DOHH2 (cell line): ENCODE results near the gene MAL.

Experiments
- H3F3A ChIP-seq: fragments of 200-600 bp; sonication (generic), shearing (Covaris generic); 2 replicates; pipeline ENCODE4 v1.6.0; 2016; ENCODE audit warnings: antibody characterized with exemption, mild to moderate bottlenecking; ENCODE audit not compliant: control insufficient read depth, insufficient read depth
- H3K27ac ChIP-seq: fragments of 200-600 bp; sonication (generic); 2 replicates; pipeline ENCODE4 v1.5.1; 2014; ENCODE audit warnings: low read depth, mild to moderate bottlenecking, low read length, moderate library complexity
- H3K27me3 ChIP-seq: fragments of 200-600 bp; sonication (generic); 2 replicates; pipeline ENCODE4 v1.6.1; 2014; ENCODE audit warnings: mild to moderate bottlenecking, low read length, mixed read lengths; ENCODE audit not compliant: control insufficient read depth
- H3K36me3 ChIP-seq: fragments of 200-600 bp; sonication (generic); 2 replicates; pipeline ENCODE4 v1.6.1; 2014; ENCODE audit warnings: mild to moderate bottlenecking, low read length, moderate library complexity, mixed read lengths; ENCODE audit not compliant: control insufficient read depth
- H3K4me1 ChIP-seq: fragments of 200-600 bp; sonication (generic); 2 replicates; pipeline ENCODE4 v1.6.1; 2014; ENCODE audit warnings: mild to moderate bottlenecking, low read length, mixed read lengths; ENCODE audit not compliant: control insufficient read depth
- H3K4me2 ChIP-seq: fragments of 200-600 bp; sonication (generic); 2 replicates; pipeline ENCODE4 v1.6.0; 2014; ENCODE audit warnings: mild to moderate bottlenecking, low read length, moderate library complexity
- H3K4me3 ChIP-seq: fragments of 200-600 bp; sonication (generic); 2 replicates; pipeline ENCODE4 v1.5.1; 2014; ENCODE audit warnings: mild to moderate bottlenecking, low read length, mixed read lengths
- H3K79me2 ChIP-seq: fragments of 200-600 bp; sonication (generic); 2 replicates; pipeline ENCODE4 v1.6.1; 2014; ENCODE audit warnings: mild to moderate bottlenecking, low read length, mixed read lengths; ENCODE audit not compliant: control insufficient read depth
- H3K9me2 ChIP-seq: fragments of 200-600 bp; sonication (generic); replicated peaks from 2 replicates; pipeline ENCODE4 v1.6.1; 2014; ENCODE audit warnings: mild to moderate bottlenecking, low read length, mixed read lengths; ENCODE audit not compliant: control insufficient read depth
- H3K9me3 ChIP-seq: fragments of 200-600 bp; sonication (generic); 2 replicates; pipeline ENCODE4 v1.6.1; 2014; ENCODE audit warnings: antibody characterized with exemption, low read length, mixed read lengths; ENCODE audit not compliant: control insufficient read depth, insufficient read depth
- H4K20me1 ChIP-seq: fragments of 200-600 bp; sonication (generic); 2 replicates; pipeline ENCODE4 v1.6.0; 2014; ENCODE audit warnings: low read depth, mild to moderate bottlenecking, antibody characterized with exemption, low read length, moderate library complexity; ENCODE audit not compliant: control insufficient read depth, insufficient read depth
- EZH2phosphoT487 ChIP-seq: fragments of 200-600 bp; sonication (generic); IDR thresholded peaks from 2 replicates; pipeline ENCODE4 v1.6.1; 2017; ENCODE audit warnings: borderline replicate concordance, mild to moderate bottlenecking, antibody characterized with exemption, low read length, moderate library complexity, mixed read lengths
- TF ChIP-seq, protein P1 (sequence below): fragments of 200-600 bp; sonication (generic); IDR thresholded peaks from one replicate; pipeline ENCODE4 v1.5.1; 2014; ENCODE audit warnings: antibody characterized with exemption, mild to moderate bottlenecking, low read depth, low read length; ENCODE audit not compliant: poor library complexity, severe bottlenecking

MAL gene

DNA sequence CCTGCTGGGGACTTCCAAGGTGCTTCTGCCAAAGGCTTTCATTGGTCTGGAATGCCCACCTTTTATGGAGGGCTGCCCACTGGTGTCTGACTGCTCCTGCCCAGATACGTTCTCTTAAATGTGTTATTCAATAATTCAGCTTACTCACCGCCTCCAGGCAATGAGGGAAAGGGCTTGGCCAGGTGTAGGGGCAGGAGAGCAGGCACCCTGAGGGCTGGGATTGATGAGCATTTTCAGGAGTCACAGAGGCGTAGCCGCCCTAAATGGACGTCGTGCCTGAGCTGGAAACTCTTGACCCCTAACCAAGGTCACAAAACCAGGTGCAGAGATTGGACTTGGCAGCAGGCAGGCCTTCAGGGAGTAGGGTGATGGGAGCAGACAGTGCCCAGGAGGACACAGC lies 26.8 kb downstream of the MAL start:
- H3K4me1 ChIP-seq: no peaks in the 10 kb centered on the region
- H3K36me3 ChIP-seq: no peaks in the 10 kb centered on the region
- H3K9me2 ChIP-seq: no peaks in the 10 kb centered on the region
- no peak overlapping the region for H3K4me3 ChIP-seq
- H3K27ac ChIP-seq: no peak overlapping the region
- TF ChIP-seq, protein P1, sequence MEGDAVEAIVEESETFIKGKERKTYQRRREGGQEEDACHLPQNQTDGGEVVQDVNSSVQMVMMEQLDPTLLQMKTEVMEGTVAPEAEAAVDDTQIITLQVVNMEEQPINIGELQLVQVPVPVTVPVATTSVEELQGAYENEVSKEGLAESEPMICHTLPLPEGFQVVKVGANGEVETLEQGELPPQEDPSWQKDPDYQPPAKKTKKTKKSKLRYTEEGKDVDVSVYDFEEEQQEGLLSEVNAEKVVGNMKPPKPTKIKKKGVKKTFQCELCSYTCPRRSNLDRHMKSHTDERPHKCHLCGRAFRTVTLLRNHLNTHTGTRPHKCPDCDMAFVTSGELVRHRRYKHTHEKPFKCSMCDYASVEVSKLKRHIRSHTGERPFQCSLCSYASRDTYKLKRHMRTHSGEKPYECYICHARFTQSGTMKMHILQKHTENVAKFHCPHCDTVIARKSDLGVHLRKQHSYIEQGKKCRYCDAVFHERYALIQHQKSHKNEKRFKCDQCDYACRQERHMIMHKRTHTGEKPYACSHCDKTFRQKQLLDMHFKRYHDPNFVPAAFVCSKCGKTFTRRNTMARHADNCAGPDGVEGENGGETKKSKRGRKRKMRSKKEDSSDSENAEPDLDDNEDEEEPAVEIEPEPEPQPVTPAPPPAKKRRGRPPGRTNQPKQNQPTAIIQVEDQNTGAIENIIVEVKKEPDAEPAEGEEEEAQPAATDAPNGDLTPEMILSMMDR: no peak
- H3K79me2 ChIP-seq: no peaks in the 10 kb centered on the region
- H3K4me2 ChIP-seq: no peak overlapping the region
- H4K20me1 ChIP-seq: no peaks in the 10 kb centered on the region
- H3K27me3 ChIP-seq: peaks cover 18% of the 10 kb centered on the region
- H3F3A ChIP-seq: no peaks in the 10 kb centered on the region
- H3K9me3 ChIP-seq: no peaks in the 10 kb centered on the region

DNA sequence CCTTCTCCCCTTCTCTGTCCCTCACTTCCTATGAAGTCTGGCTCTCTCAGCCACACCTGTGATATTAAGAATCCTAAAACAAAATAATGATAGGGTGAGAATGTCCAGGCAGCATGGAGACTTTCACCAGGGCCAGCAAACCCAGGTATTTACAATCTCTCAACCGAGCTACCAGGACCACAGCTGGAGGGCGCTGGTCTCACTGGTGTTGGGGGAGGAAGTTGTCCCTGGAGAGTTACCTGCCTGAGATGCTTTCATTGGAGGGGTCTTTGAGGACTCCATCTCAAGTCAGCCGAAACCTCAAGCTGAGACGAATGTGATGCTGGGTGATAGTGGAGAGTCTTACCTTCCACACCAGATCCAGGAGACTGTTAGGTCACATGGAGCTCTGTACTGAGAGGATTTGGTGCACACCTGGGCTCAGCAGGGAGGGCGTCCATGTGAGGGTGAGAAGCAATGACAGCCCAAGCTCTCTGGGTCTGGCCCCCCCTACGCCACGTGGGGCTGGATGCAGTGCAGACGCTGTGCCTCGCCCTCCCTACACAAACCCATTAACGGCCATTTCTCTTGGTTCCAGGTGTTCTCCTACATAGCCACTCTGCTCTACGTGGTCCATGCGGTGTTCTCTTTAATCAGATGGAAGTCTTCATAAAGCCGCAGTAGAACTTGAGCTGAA lies 27.4 kb downstream of the MAL start:
- no peaks in the 10 kb centered on the region for H3F3A ChIP-seq
- no peak overlapping the region for H3K27ac ChIP-seq
- H3K9me3 ChIP-seq: no peaks in the 10 kb centered on the region
- no peak overlapping the region for H3K4me3 ChIP-seq
- H3K9me2 ChIP-seq: no peaks in the 10 kb centered on the region
- H3K4me2 ChIP-seq: no peak overlapping the region
- no peaks in the 10 kb centered on the region for H3K36me3 ChIP-seq
- H3K4me1 ChIP-seq: no peaks in the 10 kb centered on the region
- H3K27me3 ChIP-seq: peaks cover 18% of the 10 kb centered on the region
- no peaks in the 10 kb centered on the region for H3K79me2 ChIP-seq
- no peak for TF ChIP-seq EZH2phosphoT487
- TF ChIP-seq, protein P1: no peak
- no peaks in the 10 kb centered on the region for H4K20me1 ChIP-seq

DNA sequence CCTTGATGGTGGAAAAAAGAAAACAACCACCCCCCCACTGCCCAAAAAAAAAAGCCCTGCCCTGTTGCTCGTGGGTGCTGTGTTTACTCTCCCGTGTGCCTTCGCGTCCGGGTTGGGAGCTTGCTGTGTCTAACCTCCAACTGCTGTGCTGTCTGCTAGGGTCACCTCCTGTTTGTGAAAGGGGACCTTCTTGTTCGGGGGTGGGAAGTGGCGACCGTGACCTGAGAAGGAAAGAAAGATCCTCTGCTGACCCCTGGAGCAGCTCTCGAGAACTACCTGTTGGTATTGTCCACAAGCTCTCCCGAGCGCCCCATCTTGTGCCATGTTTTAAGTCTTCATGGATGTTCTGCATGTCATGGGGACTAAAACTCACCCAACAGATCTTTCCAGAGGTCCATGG lies 28.0 kb downstream of the MAL start:
- Histone ChIP-seq H3K4me3 (no peak overlapping the region), H3F3A (no peaks in the 10 kb centered on the region), H3K36me3 (no peaks in the 10 kb centered on the region), H4K20me1 (no peaks in the 10 kb centered on the region), H3K9me2 (no peaks in the 10 kb centered on the region), H3K27ac (no peak overlapping the region), H3K79me2 (no peaks in the 10 kb centered on the region), H3K27me3 (peaks cover 15% of the 10 kb centered on the region), H3K4me2 (no peak overlapping the region), H3K4me1 (no peaks in the 10 kb centered on the region), H3K9me3 (no peaks in the 10 kb centered on the region)
- TF ChIP-seq, protein P1: no peak
- TF ChIP-seq EZH2phosphoT487: no peak
